HFF-Myc (cell line): Measurements from ENCODE around the gene HRAS.

Experiments
- DNase-seq: peaks from one replicate; pipeline ENCODE4 v3.0.0-alpha.2; 2011; ENCODE audit warnings: low read depth; ENCODE audit errors: extremely low read depth
- H3K4me3 ChIP-seq: replicated peaks from 2 replicates; pipeline ENCODE4 v1.5.1; 2011; ENCODE audit warnings: low read depth, mild to moderate bottlenecking, control low read depth, low read length
- TF ChIP-seq, protein P1 (sequence below): IDR thresholded peaks from 2 replicates; pipeline ENCODE4 v1.5.1; 2012; ENCODE audit warnings: mild to moderate bottlenecking, low read depth, low read length, control low read depth; ENCODE audit errors: missing control alignments

HRAS gene

GRCh38 chr11:488992-489391 is 46.4 kb downstream of the HRAS start:
- TF ChIP-seq, protein P1, sequence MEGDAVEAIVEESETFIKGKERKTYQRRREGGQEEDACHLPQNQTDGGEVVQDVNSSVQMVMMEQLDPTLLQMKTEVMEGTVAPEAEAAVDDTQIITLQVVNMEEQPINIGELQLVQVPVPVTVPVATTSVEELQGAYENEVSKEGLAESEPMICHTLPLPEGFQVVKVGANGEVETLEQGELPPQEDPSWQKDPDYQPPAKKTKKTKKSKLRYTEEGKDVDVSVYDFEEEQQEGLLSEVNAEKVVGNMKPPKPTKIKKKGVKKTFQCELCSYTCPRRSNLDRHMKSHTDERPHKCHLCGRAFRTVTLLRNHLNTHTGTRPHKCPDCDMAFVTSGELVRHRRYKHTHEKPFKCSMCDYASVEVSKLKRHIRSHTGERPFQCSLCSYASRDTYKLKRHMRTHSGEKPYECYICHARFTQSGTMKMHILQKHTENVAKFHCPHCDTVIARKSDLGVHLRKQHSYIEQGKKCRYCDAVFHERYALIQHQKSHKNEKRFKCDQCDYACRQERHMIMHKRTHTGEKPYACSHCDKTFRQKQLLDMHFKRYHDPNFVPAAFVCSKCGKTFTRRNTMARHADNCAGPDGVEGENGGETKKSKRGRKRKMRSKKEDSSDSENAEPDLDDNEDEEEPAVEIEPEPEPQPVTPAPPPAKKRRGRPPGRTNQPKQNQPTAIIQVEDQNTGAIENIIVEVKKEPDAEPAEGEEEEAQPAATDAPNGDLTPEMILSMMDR = no peak
- no peak for DNase-seq
- H3K4me3 ChIP-seq = no peak overlapping the region

DNA sequence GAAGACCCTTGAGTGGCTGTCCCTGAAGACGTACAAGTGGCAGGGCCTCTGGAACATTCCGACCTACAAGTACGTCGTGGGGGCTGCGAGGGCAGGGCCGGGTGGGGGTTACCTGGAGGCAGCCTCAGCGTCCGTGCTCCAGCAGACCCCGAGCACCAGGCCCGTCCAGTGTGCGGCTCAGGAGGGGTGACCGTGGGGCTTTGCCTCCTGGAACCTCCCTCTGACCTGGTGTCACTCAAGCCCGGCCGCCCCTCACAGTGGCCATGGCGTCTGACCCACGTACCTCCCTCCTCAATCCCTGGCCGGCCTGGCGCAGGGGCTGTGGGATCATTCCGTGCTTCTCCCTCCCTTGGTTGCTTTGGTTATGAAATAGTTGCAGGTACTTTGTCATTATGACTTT is 46.8 kb downstream of the HRAS start:
- TF ChIP-seq, protein P1 = no peak
- DNase-seq = no peak
- H3K4me3 ChIP-seq = no peak overlapping the region

DNA sequence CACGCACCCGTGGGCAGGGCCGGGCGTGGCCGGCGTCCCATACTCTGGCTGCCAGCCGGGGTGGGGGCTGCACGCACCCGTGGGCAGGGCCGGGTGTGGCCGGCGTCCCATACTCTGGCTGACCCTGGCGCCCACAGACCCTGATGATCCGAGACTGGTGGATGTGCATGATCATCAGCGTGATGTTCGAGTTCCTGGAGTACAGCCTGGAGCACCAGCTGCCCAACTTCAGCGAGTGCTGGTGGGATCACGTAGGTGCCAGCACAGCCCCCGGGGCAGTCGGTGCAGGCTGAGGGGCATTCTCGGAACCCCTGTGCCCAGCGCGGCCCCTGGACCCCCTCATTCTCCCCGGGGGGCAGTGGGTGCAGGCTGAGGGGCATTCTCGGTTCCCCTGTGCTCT is 47.3 kb downstream of the HRAS start:
- no peak overlapping the region for H3K4me3 ChIP-seq
- TF ChIP-seq, protein P1 = no peak
- DNase-seq = no peak

DNA sequence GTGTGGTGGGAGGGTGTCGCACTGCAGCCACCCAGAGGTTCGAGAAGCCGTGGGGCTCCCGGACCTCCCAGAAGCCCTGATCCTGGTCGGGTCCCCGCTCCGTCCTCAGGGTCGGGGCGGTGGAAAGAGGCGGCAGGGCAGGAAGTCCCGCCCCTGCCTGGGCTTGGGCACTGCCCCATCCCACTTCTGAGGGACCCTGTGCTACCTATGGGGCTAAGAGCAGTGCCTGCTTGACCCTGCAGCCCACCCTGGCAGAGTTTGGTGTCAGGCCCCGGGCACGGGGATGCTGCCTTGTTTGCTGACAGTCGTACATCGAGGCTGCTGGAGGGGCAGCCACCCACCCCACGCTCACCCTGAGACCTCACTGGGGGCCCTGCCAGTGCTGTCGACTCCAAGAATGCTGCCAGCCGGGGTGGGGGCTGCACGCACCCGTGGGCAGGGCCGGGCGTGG is 47.8 kb downstream of the HRAS start:
- TF ChIP-seq, protein P1 = no peak
- DNase-seq = no peak
- no peak overlapping the region for H3K4me3 ChIP-seq

DNA sequence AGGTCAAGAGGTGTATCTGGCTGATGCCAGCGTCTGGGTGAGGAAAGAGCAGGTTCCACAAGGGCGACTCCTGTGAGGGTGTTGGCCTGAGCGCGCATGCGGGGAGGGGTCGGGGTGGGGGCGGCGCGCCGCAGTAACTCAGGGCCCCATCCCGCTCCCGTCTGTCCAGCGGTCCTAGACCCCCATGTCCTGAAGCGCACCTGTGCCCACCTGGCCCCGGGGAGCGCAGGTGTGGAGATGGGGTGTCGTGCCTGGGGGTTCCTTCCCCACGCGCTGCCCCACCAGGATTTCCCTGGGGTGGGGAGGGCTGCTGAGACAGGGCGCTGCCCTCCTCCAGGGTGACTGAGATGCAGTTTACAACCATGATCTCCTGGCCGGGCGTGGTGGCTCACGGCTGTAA is 49.2 kb downstream of the HRAS start:
- no peak for DNase-seq

DNA sequence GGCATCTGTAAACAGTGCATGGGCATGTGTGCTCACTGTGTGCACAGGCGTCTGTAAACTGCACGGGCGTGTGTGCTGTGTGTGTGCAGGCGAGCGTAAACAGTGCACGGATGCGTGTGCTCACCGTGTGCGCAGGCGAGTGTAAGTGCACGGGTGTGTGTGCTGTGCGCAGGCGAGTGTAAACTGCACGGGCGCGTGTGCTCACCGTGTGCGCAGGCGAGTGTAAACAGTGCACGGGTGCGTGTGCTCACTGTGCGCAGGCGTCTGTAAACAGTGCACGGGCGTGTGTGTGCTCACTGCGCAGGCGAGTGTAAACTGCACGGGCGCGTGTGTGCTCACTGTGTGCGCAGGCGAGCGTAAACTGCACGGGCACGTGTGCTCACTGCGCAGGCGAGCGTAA is 50.8 kb downstream of the HRAS start:
- no peak overlapping the region for H3K4me3 ChIP-seq
- TF ChIP-seq, protein P1 = no peak

More for the DNA sequence above, 49.2 kb downstream of the HRAS start:
- TF ChIP-seq, protein P1 = no peak
- H3K4me3 ChIP-seq = no peak overlapping the region

More for the DNA sequence above, 50.8 kb downstream of the HRAS start:
- no peak for DNase-seq
